DMS53 (cell line): ENCODE data around the gene RPS19BP1.
A peak's percentile ranks its signal among the peaks of the same experiment; 100 is the strongest.
"Not testable (repeated sequence)": the region's sequence is repeated elsewhere in the genome, so short reads cannot be mapped to it uniquely, and the experiment has no call there.

Experiments used
- DNase-seq: peaks from one replicate; lab custom pipeline; 2025; lab: John Stamatoyannopoulos, UW

RPS19BP1 gene

GRCh38 chr22:39513791-39514190, 18.8 kb downstream of the RPS19BP1 start:
- DNase-seq: no peak

- no peak for DNase-seq
Measured at GRCh38 chr22:39512026-39512425, 20.5 kb downstream of the RPS19BP1 start.

- DNase-seq: no peak
Measured at GRCh38 chr22:39511226-39511625, 21.3 kb downstream of the RPS19BP1 start.

GRCh38 chr22:39510529-39511149, 21.9 kb downstream of the RPS19BP1 start:
- DNase-seq: no peak

- no peak for DNase-seq
Measured at GRCh38 chr22:39508393-39508792, 24.2 kb downstream of the RPS19BP1 start.

GRCh38 chr22:39507021-39507420, 25.5 kb downstream of the RPS19BP1 start:
- not testable (repeated sequence) for DNase-seq

- no peak for DNase-seq
Measured at GRCh38 chr22:39504071-39504470, 28.5 kb downstream of the RPS19BP1 start.

GRCh38 chr22:39503630-39504029, 28.9 kb downstream of the RPS19BP1 start:
- DNase-seq: no peak

GRCh38 chr22:39502789-39503409, 29.6 kb downstream of the RPS19BP1 start:
- DNase-seq: no peak

- DNase-seq: peak; percentile 97
Measured at GRCh38 chr22:39502109-39502788, 30.3 kb downstream of the RPS19BP1 start, which contains the start of gene MIEF1. Gene MIEF1, plus strand, starts transcription at chr22:39502290. Its CDS starts 9,005 bp downstream, at chr22:39511295.

GRCh38 chr22:39501644-39502108, 30.9 kb downstream of the RPS19BP1 start:
- no peak for DNase-seq

GRCh38 chr22:39500101-39500500, 32.4 kb downstream of the RPS19BP1 start:
- DNase-seq: no peak

- no peak for DNase-seq
Measured at GRCh38 chr22:39498802-39499201, 33.7 kb downstream of the RPS19BP1 start.

- no peak for DNase-seq
Measured at GRCh38 chr22:39498368-39498767, 34.2 kb downstream of the RPS19BP1 start.

GRCh38 chr22:39497429-39497828, 35.1 kb downstream of the RPS19BP1 start:
- DNase-seq: no peak

GRCh38 chr22:39496131-39496838, 36.3 kb downstream of the RPS19BP1 start:
- peak; percentile 87 for DNase-seq

- DNase-seq: no peak
Measured at GRCh38 chr22:39494471-39495120, 38.0 kb downstream of the RPS19BP1 start.

GRCh38 chr22:39493759-39494158, 38.8 kb downstream of the RPS19BP1 start:
- peak; percentile 29 for DNase-seq

GRCh38 chr22:39492186-39492585, 40.4 kb downstream of the RPS19BP1 start:
- no peak for DNase-seq

GRCh38 chr22:39491696-39492095, 40.9 kb downstream of the RPS19BP1 start:
- no peak for DNase-seq

- DNase-seq: no peak
Measured at GRCh38 chr22:39490966-39491680, 41.4 kb downstream of the RPS19BP1 start.
